Raji (cell line): ENCODE measurements around the gene DEFB131A.
"Not testable (repeated sequence)": the region's sequence is repeated elsewhere in the genome, so short reads cannot be mapped to it uniquely, and the experiment has no call there.

Experiments
- POLR2A ChIP-seq: IDR thresholded peaks from 2 replicates; pipeline ENCODE4 v1.6.1; 2011; ENCODE audit warnings: low read depth, low read length, control low read depth; ENCODE audit not compliant: insufficient read depth

The DEFB131A gene, protein sequence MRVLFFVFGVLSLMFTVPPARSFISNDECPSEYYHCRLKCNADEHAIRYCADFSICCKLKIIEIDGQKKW

GRCh38 chr4:9444114-9444513, at the start of gene DEFB131A:
Gene DEFB131A (plus strand): TSS chr4:9444414. CDS start chr4:9444534, 120 bp downstream.
- TF ChIP-seq POLR2A = not testable (repeated sequence)

DNA sequence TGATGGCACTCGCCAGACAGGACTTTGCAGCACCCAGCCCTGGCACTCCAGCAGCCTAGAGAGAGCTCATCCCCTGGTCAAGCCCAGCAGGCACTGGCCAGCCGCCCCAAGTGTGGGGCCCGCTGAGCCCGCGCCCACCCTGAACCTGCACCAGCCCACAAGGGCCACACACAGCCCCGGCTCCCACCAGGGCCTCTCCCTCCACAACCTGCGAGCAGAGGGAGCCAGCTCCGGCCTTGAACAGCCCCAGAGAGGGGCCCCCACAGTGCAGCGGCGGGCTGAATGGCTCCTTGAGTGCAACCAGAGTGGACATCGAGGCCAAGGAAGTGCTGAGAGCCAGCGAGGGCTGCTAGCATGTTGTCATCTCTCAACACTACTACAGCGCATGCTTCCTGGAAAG, 34.4 kb upstream of the DEFB131A start:
- no peak for TF ChIP-seq POLR2A
